CD4-positive, alpha-beta T cell treated with Interferon gamma for 1 hour (primary cell): Measurements from ENCODE around the gene LZTS3.
"Not testable (repeated sequence)": the region's sequence is repeated elsewhere in the genome, so short reads cannot be mapped to it uniquely, and the experiment has no call there.

Experiments used
- DNase-seq: peaks from one replicate; pipeline ENCODE4 v3.0.0-alpha.2; 2020

LZTS3 gene

DNA sequence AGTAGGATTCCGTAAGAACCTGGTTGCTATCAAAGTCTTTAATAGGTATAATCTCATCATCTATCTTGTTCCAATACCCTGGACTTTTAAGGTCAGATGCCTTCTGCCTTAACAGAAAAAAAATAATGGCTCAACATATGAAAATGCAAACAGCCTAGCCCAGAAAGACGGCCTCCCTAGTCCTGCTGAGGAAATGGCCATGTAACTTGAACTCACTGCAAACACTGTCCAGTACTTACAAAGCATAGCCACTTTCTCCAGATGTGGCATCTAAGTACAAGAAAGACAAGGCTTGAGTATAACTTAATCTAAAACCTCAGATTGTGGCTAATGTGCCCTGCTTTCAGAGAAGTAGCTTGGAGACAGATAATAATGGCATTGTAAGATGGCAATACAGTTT lies 40.2 kb downstream of the LZTS3 start:
- no peak for DNase-seq

GRCh38 chr20:3130051-3130600 lies 43.2 kb downstream of the LZTS3 start:
- DNase-seq, result no peak

DNA sequence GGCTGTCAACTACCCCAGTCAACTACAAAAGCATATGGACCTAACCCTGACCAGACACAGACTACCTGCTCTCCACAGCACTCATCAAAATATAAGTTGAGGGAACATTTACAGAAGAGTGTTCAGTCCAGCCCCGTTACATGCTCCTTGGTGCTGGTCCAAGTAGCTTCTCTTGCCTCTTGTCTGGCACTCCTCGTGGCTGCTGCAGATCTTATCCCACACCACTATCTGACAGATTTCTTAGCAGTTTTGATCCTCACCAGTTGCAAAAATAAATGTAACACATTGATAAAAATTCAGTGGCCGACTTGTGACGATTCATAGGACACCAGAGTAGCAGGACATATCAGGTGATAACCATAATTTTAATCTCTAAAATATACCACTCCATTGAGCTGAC lies 44.3 kb downstream of the LZTS3 start:
- no peak for DNase-seq

DNA sequence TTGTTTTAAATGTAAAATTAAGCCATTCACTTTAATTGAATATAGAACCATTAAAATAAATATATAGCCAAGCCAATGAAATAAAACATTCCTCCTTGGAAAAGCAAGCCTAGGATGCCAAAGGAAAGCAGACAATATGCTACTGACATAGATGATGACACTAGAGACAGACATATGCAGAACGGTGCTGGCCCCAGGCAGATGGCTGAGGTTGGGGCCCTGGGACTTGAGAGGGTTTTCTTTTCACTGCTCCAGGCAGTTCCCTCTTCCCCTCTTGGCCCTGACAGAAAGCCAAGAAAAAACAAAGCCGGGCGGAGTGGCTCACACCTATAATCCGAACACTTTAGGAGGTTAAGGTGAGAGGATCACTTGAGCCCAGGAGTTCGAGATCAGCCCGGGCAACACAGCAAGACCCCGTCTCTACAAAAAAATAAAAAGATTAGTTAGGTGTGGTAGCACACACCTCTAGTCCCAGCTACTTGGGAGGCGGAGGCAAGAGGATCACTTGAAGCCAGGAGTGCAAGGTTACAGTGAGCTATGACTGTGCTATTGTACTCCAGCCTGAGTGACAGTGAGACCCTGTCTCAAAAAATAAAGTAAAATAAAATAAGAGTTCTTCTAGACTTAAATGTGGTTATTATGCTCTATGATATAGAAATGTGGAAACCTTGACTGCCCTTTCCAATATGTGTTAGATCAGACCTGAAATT lies 44.9 kb downstream of the LZTS3 start:
- DNase-seq, result no peak

- no peak for DNase-seq
These were observed 46.9 kb downstream of the LZTS3 start for GRCh38 chr20:3126527-3126859.

GRCh38 chr20:3125776-3126526 lies 47.4 kb downstream of the LZTS3 start:
- not testable (repeated sequence) for DNase-seq

DNA sequence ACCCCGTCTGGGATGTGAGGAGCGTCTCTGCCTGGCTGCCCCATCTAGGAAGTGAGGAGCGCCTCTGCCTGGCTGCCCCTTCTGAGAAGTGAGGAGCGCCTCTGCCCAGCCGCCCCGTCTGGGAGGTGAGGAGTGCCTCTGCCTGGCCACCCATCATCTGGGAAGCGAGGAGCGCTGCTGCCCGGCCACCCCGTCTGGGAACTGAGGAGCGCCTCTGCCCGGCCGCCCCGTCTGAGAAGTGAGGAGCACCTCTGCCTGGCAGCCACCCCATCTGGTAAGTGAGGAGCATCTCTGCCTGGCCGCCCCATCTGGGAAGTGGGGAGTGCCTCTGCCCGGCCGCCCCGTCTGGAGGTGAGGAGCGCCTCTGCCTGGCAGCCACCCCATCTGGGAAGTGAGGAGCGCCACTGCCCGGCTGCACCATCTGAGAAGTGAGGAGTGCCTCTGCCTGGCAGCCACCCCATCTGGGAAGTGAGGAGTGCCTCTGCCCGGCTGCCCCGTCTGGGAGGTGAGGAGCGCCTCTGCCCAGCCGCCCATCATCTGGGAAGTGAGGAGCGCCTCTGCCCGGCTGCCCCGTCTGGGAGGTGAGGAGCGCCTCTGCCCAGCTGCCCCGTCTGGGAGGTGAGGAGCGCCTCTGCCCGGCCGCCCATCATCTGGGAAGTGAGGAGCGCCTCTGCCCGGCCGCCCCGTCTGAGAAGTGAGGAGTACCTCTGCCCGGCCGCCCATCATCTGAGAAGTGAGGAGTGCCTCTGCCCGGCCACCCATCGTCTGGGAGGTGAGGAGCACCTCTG lies 48.4 kb downstream of the LZTS3 start:
- DNase-seq, result not testable (repeated sequence)

DNA sequence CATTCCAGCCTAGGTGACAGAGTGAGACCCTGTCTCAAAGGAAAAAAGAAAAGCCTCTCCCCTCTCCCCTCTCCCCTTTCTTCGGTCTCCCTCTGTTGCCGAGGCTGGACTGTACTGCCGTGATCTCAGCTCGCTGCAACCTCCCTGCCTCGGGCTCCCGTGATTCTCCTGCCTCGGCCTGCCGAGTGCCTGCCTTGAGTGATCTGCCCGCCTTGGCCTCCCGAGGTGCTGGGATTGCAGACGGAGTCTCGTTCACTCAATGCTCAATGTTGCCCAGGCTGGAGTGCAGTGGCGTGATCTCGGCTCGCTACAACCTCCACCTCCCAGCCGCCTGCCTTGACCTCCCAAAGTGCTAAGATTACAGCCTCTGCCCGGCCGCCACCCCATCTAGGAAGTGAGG lies 49.2 kb downstream of the LZTS3 start:
- DNase-seq, result not testable (repeated sequence)

- no peak for DNase-seq
These were observed 49.8 kb downstream of the LZTS3 start for GRCh38 chr20:3123542-3123941.

- no peak for DNase-seq
These were observed 51.3 kb downstream of the LZTS3 start for GRCh38 chr20:3121955-3122610.

DNA sequence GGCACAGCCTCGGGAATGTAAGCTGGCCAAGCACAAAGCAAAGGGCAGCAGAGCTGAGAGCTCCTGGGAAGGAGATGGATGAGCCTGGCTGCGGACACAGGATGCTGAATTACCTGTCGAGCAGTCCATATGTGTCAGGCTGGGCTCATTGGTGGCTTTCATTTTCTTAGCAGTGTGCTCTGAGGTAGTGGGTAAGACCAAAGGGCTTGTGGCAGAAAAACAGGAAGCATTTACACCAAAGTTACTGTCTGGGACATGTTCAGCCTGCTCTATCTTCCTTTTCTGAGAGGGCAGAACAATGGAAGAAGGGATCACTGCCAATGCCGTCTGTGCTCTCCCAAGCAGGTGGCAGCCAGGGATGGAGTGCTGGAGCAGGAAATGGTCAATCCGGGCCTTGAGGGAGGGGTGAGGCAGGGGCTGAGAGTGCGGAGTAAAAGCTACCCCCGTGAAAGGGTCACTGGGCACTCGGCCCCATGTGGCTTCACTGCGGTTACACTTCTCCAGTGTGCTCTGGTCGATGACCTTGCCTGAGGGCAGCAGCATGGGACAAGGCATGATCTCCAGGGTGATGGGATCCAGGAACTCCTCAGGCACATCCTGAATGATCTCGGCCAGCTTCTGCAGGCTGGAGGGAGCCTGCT lies 52.0 kb downstream of the LZTS3 start:
- DNase-seq, result peak; percentile 25

GRCh38 chr20:3119044-3119443 lies 54.3 kb downstream of the LZTS3 start:
- no peak for DNase-seq

GRCh38 chr20:3117839-3118379 lies 55.4 kb downstream of the LZTS3 start:
- DNase-seq, result peak; percentile 64

DNA sequence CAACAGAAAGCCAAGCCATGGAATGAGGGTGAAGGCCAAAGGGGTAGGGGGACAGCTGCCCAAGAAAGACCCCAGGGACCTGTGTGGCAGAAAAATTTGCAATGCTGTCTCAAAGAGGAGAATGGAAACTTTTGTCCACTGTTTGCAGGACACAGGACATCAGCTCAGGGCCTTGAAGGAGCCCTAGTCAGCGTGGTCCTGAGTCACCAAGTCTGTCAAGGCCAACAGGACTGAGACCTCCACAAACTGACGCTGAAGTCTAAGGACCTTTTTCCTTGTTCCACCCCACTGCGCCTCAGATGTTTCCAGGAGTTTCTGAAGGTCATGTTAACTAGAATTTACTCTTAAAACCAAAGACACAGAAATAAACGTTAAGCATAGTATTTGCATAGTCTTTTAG lies 57.0 kb downstream of the LZTS3 start:
- DNase-seq, result no peak

DNA sequence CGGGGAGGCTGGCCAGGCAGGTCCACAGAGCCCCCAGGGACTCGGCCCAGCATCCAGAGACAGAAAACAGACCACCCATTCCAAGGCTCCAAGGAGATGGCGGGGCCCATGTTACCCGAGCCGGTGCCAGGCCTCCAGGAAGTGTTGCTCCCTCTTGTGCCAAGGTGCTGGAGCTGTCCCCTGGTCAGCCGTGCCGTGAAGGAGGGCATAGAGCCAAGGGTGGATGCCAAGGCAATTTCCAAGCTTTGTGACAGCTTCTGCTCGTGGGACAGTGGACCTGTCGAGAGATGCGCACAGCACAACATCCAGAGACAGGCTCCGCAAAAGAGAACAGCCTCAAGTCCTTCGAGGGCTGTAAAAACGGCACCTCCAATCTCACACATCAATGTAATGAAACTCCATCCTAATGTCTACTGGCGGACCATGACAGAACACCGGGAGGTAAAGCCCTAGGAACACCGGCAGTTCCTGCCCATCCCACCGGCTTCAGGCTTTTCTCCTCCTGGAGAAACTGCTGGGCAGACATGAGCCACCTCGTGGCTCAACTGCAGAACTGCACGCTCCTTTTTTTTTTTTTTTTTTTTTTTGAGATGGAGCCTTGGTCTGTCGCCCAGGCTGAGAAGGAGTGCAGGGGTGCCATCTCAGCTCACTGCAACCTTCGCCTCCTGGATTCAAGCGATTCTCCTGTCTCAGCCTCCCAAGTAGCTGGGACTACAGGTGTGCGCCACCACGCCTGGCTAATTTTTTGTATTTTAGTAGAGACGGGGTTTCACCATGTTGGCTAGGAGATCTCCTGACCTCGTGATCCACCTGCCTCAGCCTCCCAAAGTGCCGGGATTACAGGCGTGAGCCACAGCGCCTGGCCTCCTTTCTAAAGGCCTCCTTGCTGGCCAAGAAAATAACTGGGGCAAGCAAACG lies 57.9 kb downstream of the LZTS3 start:
- peak; percentile 28 for DNase-seq
